ENCODE results near the gene A2ML1.
"Not testable (repeated sequence)": the region's sequence is repeated elsewhere in the genome, so short reads cannot be mapped to it uniquely, and the experiment has no call there.

The A2ML1 gene

DNA sequence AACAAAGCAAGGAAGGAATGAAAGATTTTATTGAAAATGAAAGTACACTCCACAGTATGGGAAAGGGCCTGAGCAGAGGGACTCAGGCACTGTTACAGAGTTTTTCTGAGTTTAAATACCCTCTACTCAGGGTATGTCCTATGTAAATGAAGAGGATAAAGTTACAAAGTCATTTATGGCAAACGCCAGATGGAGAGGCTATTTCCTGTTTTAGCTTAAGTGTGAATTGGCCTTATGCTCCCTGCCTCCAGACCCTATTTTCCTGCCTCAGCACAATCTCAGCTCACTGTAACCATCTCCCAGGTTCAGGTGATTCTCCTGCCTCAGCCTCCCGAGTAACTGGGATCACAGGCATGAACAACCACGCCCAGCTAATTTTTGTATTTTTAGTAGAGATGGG is 85.1 kb downstream of the A2ML1 start:
- no peak for DNase-seq (ENCODE audit: low read depth)

DNA sequence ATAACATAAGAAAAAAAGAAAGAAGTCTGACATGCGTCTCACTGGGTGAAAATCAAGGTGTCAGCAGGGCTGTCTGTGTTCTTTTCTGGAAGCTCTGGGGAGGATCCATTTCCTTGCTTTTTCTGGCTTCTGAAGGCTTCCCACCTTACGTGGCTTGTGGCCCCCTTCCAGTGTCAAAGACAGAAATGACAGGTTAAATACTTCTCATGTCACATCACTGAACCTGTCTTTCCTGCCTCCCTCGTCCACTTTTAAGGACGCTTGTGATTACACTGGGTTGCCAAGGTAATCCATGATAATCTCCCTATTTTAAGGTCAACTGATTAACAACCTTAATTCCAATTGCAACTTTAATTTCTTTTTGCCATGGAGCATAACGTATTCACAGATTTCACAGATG is 87.3 kb downstream of the A2ML1 start:
- no peak for DNase-seq (ENCODE audit: low read depth)

DNA sequence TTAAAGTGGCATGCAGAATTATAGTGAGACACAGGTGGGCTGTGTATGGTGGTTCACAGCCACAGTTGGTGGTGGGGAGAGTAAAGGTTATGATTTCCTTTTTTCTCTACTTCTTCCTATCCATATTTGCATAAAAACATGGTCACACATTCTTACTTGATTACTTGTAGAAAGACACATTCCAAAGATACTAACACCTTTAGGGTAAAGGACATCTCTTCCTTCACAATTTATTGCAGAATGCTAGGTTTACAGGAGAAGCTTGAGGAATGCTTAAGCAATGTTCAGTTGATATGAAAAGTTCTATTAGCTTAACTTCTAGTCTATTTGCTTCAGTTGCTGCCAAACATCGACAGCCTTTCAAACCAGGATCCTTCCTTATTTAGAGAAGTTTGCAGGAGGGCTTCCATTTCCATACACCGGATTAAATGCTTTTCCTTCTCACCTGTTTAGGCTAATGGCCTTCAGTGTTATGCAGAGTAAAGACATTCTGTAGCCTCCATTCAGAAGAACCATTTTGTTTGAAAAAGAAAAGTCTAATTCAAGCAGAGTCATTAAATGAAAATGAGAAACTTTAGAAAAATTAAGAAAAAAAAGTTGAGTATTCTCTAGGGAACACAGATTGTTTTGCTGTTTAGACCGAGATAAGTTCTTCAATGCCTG is 89.3 kb downstream of the A2ML1 start:
- no peak for DNase-seq (ENCODE audit: low read depth)

DNA sequence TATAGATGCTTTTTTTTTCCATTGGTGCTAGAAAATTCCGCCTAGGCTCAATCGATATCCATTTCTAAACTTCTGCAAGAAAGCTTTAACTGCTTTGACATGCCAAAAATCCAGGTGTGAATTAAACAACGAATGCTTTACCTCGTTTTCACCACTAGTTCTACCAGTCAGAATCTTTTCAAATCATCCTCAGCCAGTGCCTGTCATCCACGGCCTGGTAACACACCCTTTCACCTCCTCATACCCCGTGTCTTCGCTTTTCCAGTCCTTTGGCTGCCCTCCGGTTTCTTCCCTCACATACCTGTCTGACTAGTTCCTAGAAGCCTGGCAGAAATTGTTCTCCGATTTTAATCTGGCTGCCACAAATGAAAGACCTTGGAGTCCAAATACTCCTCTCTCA is 90.5 kb downstream of the A2ML1 start:
- DNase-seq (ENCODE audit: low read depth): no peak

DNA sequence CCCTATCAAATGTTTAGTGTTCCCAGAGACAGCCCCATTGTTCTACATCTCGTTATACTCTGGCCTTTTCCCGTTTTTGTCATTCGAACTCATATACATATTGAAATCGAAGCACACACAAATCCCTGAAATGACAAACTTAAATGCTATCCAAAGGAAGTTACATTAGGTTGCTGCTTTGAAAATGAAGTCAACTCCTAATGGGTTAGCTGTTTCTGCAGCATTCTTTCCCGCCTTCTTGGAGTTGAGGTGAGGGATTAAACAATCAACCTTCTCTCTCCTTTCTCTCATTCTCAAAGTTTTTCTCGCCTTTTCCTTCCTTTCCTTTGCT is 91.2 kb downstream of the A2ML1 start:
- DNase-seq (ENCODE audit: low read depth): no peak

DNA sequence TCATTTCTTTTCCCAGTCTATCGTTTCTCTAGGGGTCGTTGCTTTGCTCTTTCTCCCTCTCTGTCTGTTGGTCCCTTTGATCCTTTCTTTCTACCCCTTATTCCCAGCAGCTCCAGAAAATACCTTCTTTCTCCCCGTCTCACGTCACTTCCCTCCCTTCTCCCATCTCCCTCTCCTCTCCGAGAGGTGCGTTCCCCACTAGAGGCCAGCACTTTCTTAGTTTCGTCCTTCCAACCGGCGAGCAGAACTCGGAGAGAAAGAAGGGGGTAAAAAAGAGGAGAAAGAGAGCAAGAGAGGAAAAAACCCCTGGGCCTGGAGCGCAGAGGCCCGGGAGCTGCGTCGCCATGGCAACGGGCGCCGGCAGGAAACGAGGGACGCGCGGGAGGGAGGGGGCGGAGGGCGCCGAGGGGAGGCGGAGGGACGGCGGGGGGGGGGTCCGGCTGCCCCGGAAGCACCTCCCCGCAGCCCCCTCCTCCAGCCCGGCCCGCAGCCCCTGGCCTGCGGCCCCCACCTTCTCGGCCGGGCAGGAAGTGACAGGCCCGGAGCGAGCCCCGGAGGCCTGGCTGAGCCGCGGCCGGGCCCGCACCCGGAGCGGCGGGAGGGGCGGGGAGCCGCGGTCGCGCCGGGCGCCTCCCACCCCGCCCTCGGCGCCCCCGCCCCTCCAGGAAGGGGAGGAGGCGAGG is 91.8 kb downstream of the A2ML1 start, which contains the start of gene PHC1:
Gene PHC1 (plus strand): TSS at position 477 of the 683 bp plus-strand sequence. CDS start 3,169 bp downstream, outside the sequence.
- peak; percentile 61 for DNase-seq (ENCODE audit: low read depth)

DNA sequence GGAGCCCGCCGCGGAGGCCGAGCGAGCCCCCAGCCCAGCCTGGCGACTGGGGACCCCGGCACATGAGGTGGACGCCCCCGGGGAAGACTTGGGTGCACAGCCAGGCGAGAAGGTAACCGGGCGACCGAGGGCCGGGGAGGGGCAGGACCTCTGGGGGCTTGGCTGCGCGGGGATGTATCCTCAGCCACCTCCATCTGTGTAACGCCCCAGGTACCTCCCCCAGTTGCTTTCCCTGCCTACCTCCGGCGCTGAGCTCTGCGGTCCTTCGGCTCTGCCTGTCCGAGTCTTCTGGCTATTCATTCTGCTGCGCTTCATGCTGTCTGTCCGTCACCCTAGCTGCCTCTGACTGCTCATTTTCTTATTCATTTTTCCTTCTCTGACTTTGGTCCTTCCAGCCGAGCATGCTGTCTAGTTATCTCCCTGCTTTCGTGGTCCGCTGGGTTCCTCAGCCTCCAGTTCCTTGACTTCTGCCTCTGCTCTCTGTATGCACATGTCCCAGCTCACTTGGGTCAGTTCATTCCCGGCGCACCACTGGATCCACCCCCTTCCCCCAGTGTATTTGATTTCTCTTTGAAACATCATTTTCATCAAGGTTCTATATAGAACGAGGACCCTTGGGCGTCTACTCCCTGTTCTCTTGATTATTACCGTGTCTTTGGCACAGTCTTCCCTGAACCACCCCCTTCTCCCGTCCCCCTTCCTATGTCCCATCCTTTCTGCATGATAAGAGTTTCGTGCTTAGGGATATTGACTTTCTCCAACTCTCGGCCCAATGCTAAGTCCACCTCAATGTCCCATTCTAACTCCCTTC is 92.5 kb downstream of the A2ML1 start:
- peak; percentile 24 for DNase-seq (ENCODE audit: low read depth)

DNA sequence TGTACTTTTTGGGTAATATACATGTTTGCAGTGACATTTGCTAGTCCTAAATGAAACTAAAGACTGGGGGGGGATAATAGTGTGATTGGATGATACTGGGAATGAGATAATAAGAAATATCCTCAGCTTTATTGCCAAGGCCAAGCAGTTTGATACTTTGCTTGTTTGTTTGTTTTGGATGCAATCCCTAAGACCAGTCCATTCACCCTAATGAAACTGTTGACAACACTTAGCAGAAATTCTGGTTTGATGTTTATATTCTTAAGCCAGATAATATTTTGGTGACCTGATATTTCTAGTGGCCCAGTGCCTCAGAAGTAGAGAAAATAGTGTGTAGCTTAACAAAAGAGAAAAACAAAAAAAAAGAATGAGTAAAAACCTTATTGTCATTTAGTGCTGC is 93.7 kb downstream of the A2ML1 start:
- DNase-seq (ENCODE audit: low read depth): no peak

DNA sequence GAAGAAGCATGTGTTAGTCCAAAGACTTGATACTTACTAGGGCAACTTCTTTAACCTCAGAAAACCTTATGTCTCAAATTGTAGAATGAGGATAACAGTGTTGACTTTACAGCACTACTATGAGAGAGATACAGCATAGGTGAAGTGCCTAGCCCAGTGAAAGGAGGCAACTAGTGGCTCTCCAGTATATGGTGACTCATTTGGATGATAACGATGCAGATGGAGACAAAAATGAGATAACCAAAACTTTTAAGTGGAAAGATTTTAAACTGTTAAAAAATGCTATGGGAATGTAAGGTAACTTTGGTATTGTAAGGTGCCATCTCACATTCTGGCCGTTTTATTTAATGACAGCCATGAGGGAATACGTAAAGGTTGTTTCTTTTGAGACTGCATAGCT is 94.6 kb downstream of the A2ML1 start:
- DNase-seq (ENCODE audit: low read depth): no peak

DNA sequence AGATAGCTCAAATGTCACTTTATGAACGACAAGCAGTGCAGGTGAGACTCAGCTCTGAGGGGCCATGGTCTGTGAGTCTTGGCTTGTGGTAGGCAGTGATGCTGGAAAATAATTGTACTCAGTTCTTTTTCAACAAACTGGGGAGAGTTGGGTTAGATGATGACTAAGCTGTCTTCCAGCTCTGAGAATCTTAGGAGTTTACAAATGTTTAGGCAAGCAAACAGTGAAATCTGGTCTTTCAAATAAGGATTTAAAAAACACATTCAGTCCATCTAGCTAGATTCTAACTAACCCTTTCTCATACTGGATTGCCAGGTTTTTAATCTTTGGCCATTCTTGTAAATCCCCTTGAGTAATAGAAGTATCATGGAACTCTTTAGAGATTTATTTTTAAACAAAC is 95.3 kb downstream of the A2ML1 start:
- no peak for DNase-seq (ENCODE audit: low read depth)

DNA sequence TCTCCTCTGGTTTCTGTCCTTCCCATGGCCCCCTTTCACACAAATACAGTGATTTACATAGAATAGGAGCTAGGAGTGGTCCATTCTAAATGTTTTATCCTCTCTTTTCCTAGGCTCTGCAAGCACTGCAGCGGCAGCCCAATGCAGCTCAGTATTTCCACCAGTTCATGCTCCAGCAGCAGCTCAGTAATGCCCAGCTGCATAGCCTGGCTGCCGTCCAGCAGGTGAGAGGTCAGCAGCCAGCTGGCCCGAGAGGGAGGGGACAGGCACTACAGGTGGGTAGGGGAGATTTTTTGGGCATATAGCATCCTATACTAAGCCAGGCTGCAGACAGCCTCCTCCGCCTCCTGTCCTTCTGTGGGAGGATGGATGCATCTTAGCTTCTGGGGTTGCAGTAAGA is 97.2 kb downstream of the A2ML1 start:
- not testable (repeated sequence) for DNase-seq (ENCODE audit: low read depth)

DNA sequence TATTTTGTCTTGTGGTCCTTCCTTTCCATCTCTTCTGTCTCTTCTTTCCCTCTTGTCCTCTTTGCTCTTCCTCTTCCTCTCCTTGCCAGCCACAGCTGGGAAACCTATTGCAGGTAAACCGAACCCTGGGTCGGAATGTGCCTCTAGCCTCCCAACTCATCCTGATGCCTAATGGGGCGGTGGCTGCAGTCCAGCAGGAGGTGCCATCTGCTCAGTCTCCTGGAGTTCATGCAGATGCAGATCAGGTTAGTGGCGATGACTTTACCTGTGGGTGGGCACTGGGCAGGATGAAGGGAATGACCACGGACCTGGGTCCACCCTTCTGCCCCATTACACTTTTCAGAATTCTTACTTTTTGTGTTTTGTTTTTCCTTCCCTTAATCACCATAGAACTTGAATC is 100.1 kb downstream of the A2ML1 start:
- no peak for DNase-seq (ENCODE audit: low read depth)

Data from HS-27A (cell line).